Cardiac fibroblast (primary cell): ENCODE data around the gene SHB.
A peak's percentile ranks its signal among the peaks of the same experiment; 100 is the strongest.

Source experiments
- DNase-seq, 2 donors: peaks; one replicate each; pipeline versions ENCODE4 v3.0.0 to v3.0.0-alpha.2; 2010; ENCODE audit warnings: low read depth in 2 of 2
- H3K4me3 ChIP-seq, 2 donors: replicated peaks in 1 of 2; 1 replicate in 1 of 2; 2 replicates in 1 of 2; pipeline ENCODE4 v1.5.1; 2011; ENCODE audit warnings: low read depth in 2 of 2, low read length in 2 of 2, mild to moderate bottlenecking in 2 of 2, moderate library complexity in 1 of 2
- CTCF ChIP-seq: IDR thresholded peaks from one replicate; pipeline ENCODE4 v1.5.1; 2011; ENCODE audit warnings: low read depth, mild to moderate bottlenecking, low read length, inconsistent platforms

SHB gene

GRCh38 chr9:37974506-37975173 lies 94.4 kb downstream of the SHB start:
- no peak for TF ChIP-seq CTCF
- no peak overlapping the region for H3K4me3 ChIP-seq
- DNase-seq: peak in 1 of 2 donors; percentile 81

GRCh38 chr9:37972351-37972848 lies 96.6 kb downstream of the SHB start:
- no peak overlapping the region for H3K4me3 ChIP-seq
- peak; percentile 38 for TF ChIP-seq CTCF
- peak in 1 of 2 donors; percentile 61 for DNase-seq

- H3K4me3 ChIP-seq: no peak overlapping the region
- no peak for TF ChIP-seq CTCF
- DNase-seq: no peak
These were observed 97.3 kb downstream of the SHB start for GRCh38 chr9:37971691-37972090.

GRCh38 chr9:37971108-37971459 lies 97.9 kb downstream of the SHB start:
- DNase-seq: no peak
- H3K4me3 ChIP-seq: no peak overlapping the region
- TF ChIP-seq CTCF: no peak

GRCh38 chr9:37970301-37971107 lies 98.5 kb downstream of the SHB start:
- TF ChIP-seq CTCF: no peak
- no peak overlapping the region for H3K4me3 ChIP-seq
- DNase-seq: no peak

GRCh38 chr9:37969558-37970300 lies 99.3 kb downstream of the SHB start:
- no peak for TF ChIP-seq CTCF
- DNase-seq: no peak
- no peak overlapping the region for H3K4me3 ChIP-seq
